ENCODE data around the gene ZBTB7A.

ZBTB7A gene

DNA sequence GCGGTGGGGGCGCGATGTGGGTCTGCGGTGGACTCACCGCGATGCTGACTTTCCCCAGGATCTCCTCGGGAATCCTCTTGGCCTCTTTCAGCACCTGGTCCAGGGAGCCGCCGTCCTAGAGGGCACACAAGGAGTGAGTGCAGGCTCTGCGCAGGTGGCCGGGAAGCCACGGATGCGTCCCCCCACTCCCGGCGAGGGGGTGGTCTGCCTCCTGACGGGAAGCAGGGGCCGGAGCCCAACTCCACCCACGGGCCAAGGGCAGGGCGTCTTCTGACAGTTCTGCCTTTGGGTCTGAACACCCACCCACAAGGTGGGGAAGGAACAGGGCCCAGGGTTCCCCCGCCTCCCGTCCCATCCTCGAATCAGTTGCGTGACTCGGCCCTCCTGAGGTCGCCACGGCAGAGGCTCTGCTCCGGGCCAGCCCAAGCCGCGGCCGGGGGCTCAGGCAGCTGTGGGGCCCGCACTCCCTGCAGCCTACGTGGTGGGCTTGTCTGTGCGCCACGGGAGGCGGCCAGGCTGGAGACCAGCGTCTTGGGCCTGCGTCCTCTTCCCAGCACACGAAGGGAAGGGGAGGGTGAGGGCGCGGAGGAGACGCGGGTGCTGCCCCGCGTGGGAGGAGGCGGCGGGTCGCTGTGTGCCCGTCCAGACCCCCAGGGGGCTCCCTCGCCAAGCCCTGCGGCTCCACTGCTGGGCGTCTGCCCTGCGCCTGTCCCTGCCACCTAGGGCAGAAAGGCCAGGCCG is 35.8 kb upstream of the ZBTB7A start:
- Histone ChIP-seq H3K27me3 (ENCODE audit: control insufficient read depth, insufficient read depth, low read length, poor library complexity, severe bottlenecking) (no peaks in the 10 kb centered on the region), H3K27ac (ENCODE audit: insufficient read depth, low read depth, low read length, poor library complexity, severe bottlenecking) (no peak overlapping the region), H3K4me3 (ENCODE audit: insufficient read depth, low read depth, low read length) (no peak overlapping the region), H3K4me1 (ENCODE audit: control insufficient read depth, insufficient read depth, low read length) (no peaks in the 10 kb centered on the region), H3K36me3 (ENCODE audit: control insufficient read depth, insufficient read depth, low read length) (peaks cover 45% of the 10 kb centered on the region), H3K9me3 (ENCODE audit: control insufficient read depth, low read length) (no peaks in the 10 kb centered on the region)
- 94% methylated on average over 53 of the region's 53 CpGs for WGBS, 2 experiments

DNA sequence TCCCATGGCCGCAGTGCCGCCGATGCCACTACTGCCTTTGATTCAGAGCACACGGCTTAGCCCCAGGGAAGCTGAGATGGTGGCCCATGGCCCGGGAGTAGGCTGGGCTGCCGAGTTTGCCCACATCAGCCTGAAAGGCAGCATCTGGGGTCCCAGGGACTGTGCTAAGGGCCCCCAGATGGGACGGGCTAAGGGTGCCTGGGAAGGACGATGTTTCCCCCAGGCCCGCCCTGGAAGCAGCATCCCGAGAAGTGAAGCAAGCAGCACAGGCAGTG is 34.7 kb upstream of the ZBTB7A start:
- H3K9me3 ChIP-seq (ENCODE audit: control insufficient read depth, low read length) = no peaks in the 10 kb centered on the region
- WGBS, 2 experiments = 95 to 96% methylated on average over 10 of the region's 10 CpGs
- peaks cover 47% of the 10 kb centered on the region for H3K36me3 ChIP-seq (ENCODE audit: control insufficient read depth, insufficient read depth, low read length)
- no peak overlapping the region for H3K4me3 ChIP-seq (ENCODE audit: insufficient read depth, low read depth, low read length)
- H3K27ac ChIP-seq (ENCODE audit: insufficient read depth, low read depth, low read length, poor library complexity, severe bottlenecking) = no peak overlapping the region
- H3K27me3 ChIP-seq (ENCODE audit: control insufficient read depth, insufficient read depth, low read length, poor library complexity, severe bottlenecking) = no peaks in the 10 kb centered on the region
- no peaks in the 10 kb centered on the region for H3K4me1 ChIP-seq (ENCODE audit: control insufficient read depth, insufficient read depth, low read length)

DNA sequence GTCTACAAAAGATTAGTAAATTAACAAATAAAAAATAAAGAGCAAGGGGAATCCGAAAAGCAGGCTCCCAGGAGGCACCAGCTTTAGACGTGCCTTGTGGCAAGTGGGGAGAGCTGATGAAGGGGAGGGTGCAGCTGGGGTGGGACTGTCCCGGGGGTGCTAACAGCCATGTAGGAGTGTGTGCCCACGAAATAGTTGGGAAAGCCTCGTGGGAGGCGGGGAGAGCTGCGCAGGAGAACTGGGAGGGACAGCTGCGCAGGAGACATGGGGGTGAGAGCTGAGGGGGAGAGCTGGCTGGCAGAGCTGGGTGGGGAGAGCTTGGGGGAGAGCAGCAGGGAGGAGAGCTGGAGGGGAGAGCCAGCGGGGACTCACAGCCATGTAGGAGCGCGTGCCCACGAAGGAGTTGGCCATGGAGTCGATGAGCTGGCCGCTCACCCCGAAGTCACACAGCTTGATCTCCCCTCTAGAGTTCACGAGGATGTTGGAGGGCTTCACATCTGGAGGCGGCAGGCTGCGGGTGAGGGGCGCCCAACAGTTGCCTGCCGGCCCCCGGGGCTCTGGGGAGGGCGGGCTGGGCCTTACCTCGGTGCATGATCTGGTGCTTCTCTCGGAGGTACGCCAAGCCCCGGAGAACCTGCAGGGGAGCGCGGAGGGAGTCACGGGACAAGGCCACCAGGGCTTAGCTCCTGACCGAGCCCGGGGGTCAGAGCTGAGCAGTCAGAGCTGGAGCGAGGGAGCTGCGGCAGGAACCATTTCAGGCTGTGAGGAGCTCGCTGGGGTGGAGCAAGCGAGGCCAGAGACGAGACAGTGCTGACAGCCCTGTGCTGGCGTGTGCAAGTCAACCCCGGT is 34.2 kb upstream of the ZBTB7A start:
- Histone ChIP-seq H3K9me3 (ENCODE audit: control insufficient read depth, low read length) (no peaks in the 10 kb centered on the region), H3K4me3 (ENCODE audit: insufficient read depth, low read depth, low read length) (no peak overlapping the region), H3K36me3 (ENCODE audit: control insufficient read depth, insufficient read depth, low read length) (peaks cover 46% of the 10 kb centered on the region), H3K27me3 (ENCODE audit: control insufficient read depth, insufficient read depth, low read length, poor library complexity, severe bottlenecking) (no peaks in the 10 kb centered on the region), H3K4me1 (ENCODE audit: control insufficient read depth, insufficient read depth, low read length) (no peaks in the 10 kb centered on the region), H3K27ac (ENCODE audit: insufficient read depth, low read depth, low read length, poor library complexity, severe bottlenecking) (no peak overlapping the region)
- WGBS, 2 experiments = 94 to 95% methylated on average over 38 of the region's 38 CpGs

DNA sequence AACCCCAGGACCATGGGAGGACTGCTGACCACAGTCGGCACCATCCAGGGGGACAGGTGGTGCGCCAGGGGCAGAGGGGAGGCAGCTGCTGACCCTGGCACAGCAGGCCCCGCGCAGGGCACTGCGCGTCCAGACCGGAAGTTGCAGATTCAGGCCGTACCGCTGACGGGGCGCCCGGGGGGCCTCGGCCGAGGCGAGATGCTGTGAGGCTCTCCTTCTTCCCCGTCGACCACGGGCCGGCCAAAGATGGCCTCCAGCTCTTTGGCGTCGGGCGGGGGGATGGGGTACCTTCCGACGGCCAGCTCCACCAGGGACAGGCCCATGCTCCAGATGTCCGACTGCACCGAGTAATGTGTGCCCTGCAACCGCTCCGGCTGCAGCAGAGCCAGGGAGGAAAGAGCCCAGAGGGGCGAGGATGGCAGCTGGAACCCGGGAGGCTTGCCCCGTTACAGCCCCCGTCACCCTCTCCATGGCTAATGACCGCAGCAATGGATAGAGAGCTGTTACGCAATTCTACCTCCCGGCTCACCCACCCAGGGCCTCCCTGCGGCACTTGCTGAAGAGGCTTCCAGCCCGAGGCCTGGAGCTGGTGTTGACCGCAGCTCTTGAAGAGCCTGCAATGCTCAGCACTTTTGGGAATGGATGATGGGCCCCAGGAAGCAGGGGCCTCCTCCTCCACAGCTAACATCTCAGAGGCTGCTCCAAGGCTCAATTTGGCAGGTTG is 32.5 kb upstream of the ZBTB7A start:
- H3K27me3 ChIP-seq (ENCODE audit: control insufficient read depth, insufficient read depth, low read length, poor library complexity, severe bottlenecking) = no peaks in the 10 kb centered on the region
- H3K36me3 ChIP-seq (ENCODE audit: control insufficient read depth, insufficient read depth, low read length) = peaks cover 42% of the 10 kb centered on the region
- 95 to 96% methylated on average over 38 of the region's 38 CpGs for WGBS, 2 experiments
- no peak overlapping the region for H3K4me3 ChIP-seq (ENCODE audit: insufficient read depth, low read depth, low read length)
- no peaks in the 10 kb centered on the region for H3K4me1 ChIP-seq (ENCODE audit: control insufficient read depth, insufficient read depth, low read length)
- no peaks in the 10 kb centered on the region for H3K9me3 ChIP-seq (ENCODE audit: control insufficient read depth, low read length)
- H3K27ac ChIP-seq (ENCODE audit: insufficient read depth, low read depth, low read length, poor library complexity, severe bottlenecking) = no peak overlapping the region

DNA sequence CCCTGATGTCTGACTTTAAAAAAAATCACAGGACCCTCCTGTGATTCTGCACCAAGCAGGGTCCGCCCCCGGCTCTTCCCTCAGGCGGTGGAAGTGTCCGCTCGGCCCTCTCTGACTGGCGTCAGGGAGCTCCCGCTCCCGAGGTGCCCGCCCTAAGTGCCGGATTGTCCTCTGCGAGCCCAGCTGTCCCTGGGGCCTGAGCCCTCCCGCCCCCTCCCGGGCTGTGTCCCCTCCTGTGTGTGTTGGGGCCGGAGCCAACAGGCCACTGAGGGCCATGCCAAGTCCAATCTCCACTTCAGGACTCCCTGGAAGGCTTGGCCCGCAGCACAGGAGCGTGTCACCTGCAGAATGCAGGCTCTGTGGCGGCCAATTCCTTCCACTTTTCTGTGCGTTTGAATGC is 31.8 kb upstream of the ZBTB7A start:
- Histone ChIP-seq H3K4me3 (ENCODE audit: insufficient read depth, low read depth, low read length) (no peak overlapping the region), H3K27me3 (ENCODE audit: control insufficient read depth, insufficient read depth, low read length, poor library complexity, severe bottlenecking) (no peaks in the 10 kb centered on the region), H3K9me3 (ENCODE audit: control insufficient read depth, low read length) (no peaks in the 10 kb centered on the region), H3K36me3 (ENCODE audit: control insufficient read depth, insufficient read depth, low read length) (peaks cover 42% of the 10 kb centered on the region), H3K27ac (ENCODE audit: insufficient read depth, low read depth, low read length, poor library complexity, severe bottlenecking) (no peak overlapping the region), H3K4me1 (ENCODE audit: control insufficient read depth, insufficient read depth, low read length) (no peaks in the 10 kb centered on the region)
- WGBS, 2 experiments = 94 to 95% methylated on average over 18 of the region's 18 CpGs

DNA sequence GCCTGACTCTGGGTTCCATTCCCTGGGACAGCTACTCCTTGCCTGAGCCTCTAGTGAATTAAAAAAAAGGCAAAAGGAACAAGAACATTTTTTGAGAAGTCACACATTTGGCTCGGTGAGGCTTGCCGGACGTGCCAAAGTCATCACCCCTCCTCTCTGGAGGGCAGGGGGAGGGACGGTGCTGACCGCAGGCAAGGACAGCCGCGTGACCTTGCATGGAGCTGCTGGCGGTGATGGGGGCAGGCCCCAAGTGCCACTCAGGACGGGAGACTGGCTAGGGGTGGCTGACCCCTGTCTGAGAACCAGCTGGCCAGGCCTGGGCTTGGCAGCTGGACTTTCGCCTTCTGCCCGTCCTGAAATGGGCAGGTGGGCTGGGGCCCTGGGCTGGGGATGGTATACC is 30.8 kb upstream of the ZBTB7A start:
- Histone ChIP-seq H3K9me3 (ENCODE audit: control insufficient read depth, low read length) (no peaks in the 10 kb centered on the region), H3K4me3 (ENCODE audit: insufficient read depth, low read depth, low read length) (no peak overlapping the region), H3K27ac (ENCODE audit: insufficient read depth, low read depth, low read length, poor library complexity, severe bottlenecking) (no peak overlapping the region), H3K4me1 (ENCODE audit: control insufficient read depth, insufficient read depth, low read length) (no peaks in the 10 kb centered on the region), H3K36me3 (ENCODE audit: control insufficient read depth, insufficient read depth, low read length) (peaks cover 41% of the 10 kb centered on the region), H3K27me3 (ENCODE audit: control insufficient read depth, insufficient read depth, low read length, poor library complexity, severe bottlenecking) (no peaks in the 10 kb centered on the region)
- WGBS, 2 experiments = 94 to 95% methylated on average over 11 of the region's 11 CpGs

DNA sequence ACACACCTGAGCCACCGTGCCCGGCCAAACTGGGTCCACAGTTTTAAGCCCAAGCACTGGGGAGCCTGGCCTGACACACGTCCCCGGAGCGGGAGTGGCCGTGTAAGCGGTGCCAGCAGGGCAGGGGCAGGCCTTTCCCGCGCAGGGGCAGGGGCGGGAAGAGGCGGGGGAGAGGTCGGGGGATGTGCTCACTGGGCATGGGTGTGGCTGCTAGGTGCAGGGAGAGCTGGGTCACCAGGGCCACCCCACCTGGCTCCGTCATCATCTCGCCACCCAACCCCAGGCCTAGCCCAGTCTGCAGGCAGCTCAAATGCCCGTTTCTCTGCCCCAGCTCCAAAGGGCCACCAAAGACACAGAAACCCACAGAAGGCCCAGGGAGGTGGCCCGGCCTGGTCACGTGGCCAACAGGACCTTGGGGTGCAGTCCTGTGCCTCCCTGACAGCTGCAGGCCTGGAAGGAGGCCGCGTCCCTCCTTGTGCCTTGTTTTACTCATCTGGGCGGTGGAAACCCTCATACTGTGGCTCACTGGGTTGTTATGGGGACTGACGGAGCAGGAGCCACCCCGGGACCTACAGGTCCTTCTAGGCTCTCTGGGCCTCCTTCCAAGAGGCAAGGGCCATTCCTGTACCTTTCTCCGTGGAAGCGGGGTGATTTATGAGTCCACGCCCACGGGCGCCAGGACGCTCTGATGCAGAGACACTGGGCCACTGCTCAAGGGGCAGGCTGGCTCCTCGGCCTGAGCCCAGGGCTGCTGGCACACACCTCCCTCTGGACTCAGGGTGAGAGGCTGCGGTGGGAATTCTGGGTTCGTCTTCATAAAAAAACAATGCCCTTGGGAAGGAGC is 29.6 kb upstream of the ZBTB7A start:
- WGBS, 2 experiments = 93 to 94% methylated on average over 31 of the region's 31 CpGs
- no peak overlapping the region for H3K27ac ChIP-seq (ENCODE audit: insufficient read depth, low read depth, low read length, poor library complexity, severe bottlenecking)
- no peaks in the 10 kb centered on the region for H3K27me3 ChIP-seq (ENCODE audit: control insufficient read depth, insufficient read depth, low read length, poor library complexity, severe bottlenecking)
- H3K9me3 ChIP-seq (ENCODE audit: control insufficient read depth, low read length) = no peaks in the 10 kb centered on the region
- peaks cover 30% of the 10 kb centered on the region for H3K36me3 ChIP-seq (ENCODE audit: control insufficient read depth, insufficient read depth, low read length)
- no peaks in the 10 kb centered on the region for H3K4me1 ChIP-seq (ENCODE audit: control insufficient read depth, insufficient read depth, low read length)
- H3K4me3 ChIP-seq (ENCODE audit: insufficient read depth, low read depth, low read length) = no peak overlapping the region

DNA sequence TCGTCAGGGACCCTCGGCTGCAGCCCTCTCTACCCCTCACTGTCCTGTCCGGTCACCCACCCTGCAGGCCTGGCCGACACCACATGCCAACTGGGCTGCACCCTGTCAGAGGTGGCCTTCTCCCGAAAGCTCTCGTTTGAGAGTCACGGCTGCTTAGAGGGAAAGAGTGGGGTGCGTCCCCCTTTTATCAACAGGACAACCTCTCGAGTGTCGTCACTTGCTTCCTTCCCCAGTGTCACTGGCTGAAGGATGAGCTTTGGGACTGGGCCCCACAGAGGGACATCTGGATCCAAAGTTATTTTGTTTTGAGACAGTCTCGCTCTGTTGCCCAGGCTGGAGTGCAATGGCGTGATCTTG is 28.8 kb upstream of the ZBTB7A start:
- Histone ChIP-seq H3K27ac (ENCODE audit: insufficient read depth, low read depth, low read length, poor library complexity, severe bottlenecking) (no peak overlapping the region), H3K4me1 (ENCODE audit: control insufficient read depth, insufficient read depth, low read length) (no peaks in the 10 kb centered on the region), H3K27me3 (ENCODE audit: control insufficient read depth, insufficient read depth, low read length, poor library complexity, severe bottlenecking) (no peaks in the 10 kb centered on the region), H3K36me3 (ENCODE audit: control insufficient read depth, insufficient read depth, low read length) (peaks cover 30% of the 10 kb centered on the region), H3K4me3 (ENCODE audit: insufficient read depth, low read depth, low read length) (no peak overlapping the region), H3K9me3 (ENCODE audit: control insufficient read depth, low read length) (no peaks in the 10 kb centered on the region)
- 95% methylated on average over 12 of the region's 12 CpGs for WGBS, 2 experiments

DNA sequence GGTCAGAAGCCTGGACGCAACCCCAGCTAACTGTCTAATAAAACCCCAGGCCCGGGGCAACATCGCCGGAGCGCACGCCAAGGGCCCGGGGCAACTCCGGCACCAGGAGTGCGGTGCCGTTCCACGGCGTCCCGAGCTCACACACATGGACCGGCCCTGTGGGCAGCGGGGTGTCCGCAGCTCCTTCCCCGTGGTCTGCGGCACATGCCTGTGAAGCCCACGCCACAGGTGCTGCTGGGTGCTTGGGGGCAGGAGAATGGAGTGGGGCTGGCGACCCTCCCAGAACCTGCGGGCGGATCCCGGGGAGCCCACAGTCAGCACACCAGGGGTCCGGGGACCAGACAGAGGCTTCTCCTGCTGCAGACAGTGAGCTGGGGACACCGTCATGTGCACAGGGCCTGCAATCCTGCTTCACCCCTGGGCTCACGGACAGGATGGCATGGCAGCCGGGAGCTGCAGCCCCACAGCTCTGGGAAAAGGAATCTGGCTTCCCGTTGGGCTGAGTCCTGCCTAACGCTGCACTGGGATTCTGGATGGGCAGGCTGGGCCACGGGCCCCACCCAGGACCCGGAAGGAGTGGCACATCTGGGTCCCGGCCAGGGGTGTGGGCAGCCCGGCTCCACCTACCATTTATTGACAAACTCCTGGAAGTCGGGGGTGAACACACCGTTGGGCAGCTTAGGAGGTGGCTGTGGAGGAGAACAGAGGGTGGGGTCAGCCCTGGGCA is 28.2 kb upstream of the ZBTB7A start:
- Histone ChIP-seq H3K4me1 (ENCODE audit: control insufficient read depth, insufficient read depth, low read length) (no peaks in the 10 kb centered on the region), H3K27me3 (ENCODE audit: control insufficient read depth, insufficient read depth, low read length, poor library complexity, severe bottlenecking) (no peaks in the 10 kb centered on the region), H3K27ac (ENCODE audit: insufficient read depth, low read depth, low read length, poor library complexity, severe bottlenecking) (no peak overlapping the region), H3K9me3 (ENCODE audit: control insufficient read depth, low read length) (no peaks in the 10 kb centered on the region), H3K36me3 (ENCODE audit: control insufficient read depth, insufficient read depth, low read length) (peaks cover 25% of the 10 kb centered on the region), H3K4me3 (ENCODE audit: insufficient read depth, low read depth, low read length) (no peak overlapping the region)
- 95 to 96% methylated on average over 35 of the region's 35 CpGs for WGBS, 2 experiments

Measured in ectodermal cell (in vitro differentiated cells).